Adrenal gland (tissue), 5 donors: ENCODE results near the gene IMPA2.

Experiments used
- CTCF ChIP-seq, 6 experiments: fragments of 450-650 bp in 4 of 6; fragments of 200-600 bp in 2 of 6; sonication (generic) in 1 of 6; IDR thresholded peaks; 1 replicate in 5 of 6; 2 replicates in 1 of 6; pipeline versions ENCODE4 v1.5.1 to v1.8.0; 2016 to 2021; ENCODE audit warnings: antibody characterized with exemption in 6 of 6, mild to moderate bottlenecking in 2 of 6, moderate library complexity in 1 of 6
- POLR2A ChIP-seq, 2 donors: fragments of 450-650 bp; IDR thresholded peaks; one replicate each; pipeline ENCODE4 v1.6.1; 2017; ENCODE audit warnings: antibody characterized with exemption in 2 of 2, mild to moderate bottlenecking in 2 of 2, moderate library complexity in 1 of 2
- donor health status: DM: no; HTN: no; CAD: no.

- TF ChIP-seq CTCF (IDR thresholded peaks at IDR 0.05) (no peak), POLR2A (IDR thresholded peaks at IDR 0.05) (no peak)
These were observed 35.8 kb downstream of the IMPA2 start for GRCh38 chr18:12017081-12017480.
